ENCODE data around the gene HMGCLL1.
A peak's percentile ranks its signal among the peaks of the same experiment; 100 is the strongest.

HMGCLL1 gene

GRCh38 chr6:55516736-55517135 lies 62.3 kb downstream of the HMGCLL1 start:
- no peak for TF ChIP-seq CTCF (IDR thresholded peaks at IDR 0.05; ENCODE audit: insufficient read depth, low read depth, low read length, missing control alignments)
- no peak overlapping the region for H3K4me3 ChIP-seq (ENCODE audit: low read length)
- no peak for DNase-seq (ENCODE audit: low read depth)

GRCh38 chr6:55512904-55513303 lies 66.1 kb downstream of the HMGCLL1 start:
- H3K4me3 ChIP-seq (ENCODE audit: low read length) = no peak overlapping the region
- DNase-seq (ENCODE audit: low read depth) = no peak
- no peak for TF ChIP-seq CTCF (IDR thresholded peaks at IDR 0.05; ENCODE audit: insufficient read depth, low read depth, low read length, missing control alignments)

DNA sequence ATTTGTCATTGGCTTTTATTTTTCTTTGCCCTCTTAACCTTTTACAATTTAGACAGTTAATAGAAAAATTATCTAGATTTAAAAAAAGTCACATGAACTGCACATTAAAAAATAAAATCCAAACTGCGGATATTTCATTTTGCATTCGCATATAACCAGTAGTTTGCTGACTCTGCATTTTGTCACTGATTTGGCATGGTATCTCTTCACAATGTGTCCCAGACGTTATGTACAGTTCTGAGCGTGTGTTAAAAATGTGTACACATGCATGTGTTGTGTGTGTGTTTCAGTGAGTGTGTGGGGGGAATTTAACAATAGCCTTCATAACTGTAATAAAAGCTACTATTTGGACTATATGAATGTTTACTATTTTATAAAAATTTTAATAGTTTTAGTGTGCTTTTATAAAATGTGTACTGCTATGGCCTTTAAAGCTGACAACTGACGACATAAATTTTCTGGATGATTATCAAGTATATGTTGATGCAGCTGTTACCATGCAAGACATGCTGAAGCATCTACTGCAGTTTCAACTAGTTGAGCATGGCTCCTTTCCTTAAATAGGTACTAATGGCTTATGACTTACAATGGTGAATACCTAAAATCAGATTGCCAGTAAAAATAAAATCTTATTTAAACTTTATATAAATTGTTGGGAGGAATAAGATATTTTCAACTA lies 67.7 kb downstream of the HMGCLL1 start:
- no peak overlapping the region for H3K4me3 ChIP-seq (ENCODE audit: low read length)
- DNase-seq (ENCODE audit: low read depth) = no peak
- no peak for TF ChIP-seq CTCF (IDR thresholded peaks at IDR 0.05; ENCODE audit: insufficient read depth, low read depth, low read length, missing control alignments)

DNA sequence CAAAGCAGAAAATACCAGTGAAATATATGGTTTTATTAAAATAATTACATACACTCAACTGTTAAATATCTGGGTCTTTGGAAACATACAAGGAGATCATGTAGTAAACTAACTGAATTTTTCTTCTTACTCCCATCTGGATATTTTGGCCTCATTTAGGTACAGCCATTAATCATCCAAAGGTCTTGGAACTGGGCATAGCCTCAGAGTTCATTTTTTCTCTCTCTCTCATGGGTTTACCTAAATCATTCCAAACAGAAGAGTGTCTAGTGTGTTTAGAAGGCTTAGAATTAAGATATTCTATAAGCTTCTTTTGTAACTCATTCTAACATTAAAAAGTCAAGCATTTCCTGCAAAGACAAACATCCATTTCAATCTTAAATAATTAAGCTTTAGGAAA lies 79.4 kb downstream of the HMGCLL1 start:
- H3K4me3 ChIP-seq (ENCODE audit: low read length) = no peak overlapping the region

DNA sequence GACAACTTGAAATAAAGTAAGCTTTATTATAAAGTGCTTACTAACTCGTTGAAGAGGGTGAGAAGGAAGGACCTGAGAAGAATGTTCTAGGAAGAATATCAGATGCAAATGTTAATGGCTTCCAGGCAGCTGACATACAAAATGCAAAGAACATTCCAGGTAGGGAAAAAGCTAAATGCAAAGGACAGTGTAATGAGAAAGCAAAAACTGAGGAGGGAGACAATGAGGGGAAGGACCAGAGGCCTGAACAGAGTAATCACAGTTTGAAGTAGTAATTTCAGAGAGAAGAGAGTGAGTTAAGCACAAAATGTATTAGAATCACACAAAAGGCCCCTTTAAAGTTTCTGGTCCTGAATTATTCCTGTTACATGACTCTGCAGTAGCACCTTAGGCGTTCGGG lies 81.3 kb downstream of the HMGCLL1 start:
- DNase-seq (ENCODE audit: low read depth) = no peak
- no peak overlapping the region for H3K4me3 ChIP-seq (ENCODE audit: low read length)
- TF ChIP-seq CTCF (IDR thresholded peaks at IDR 0.05; ENCODE audit: insufficient read depth, low read depth, low read length, missing control alignments) = no peak

More for the DNA sequence above, 79.4 kb downstream of the HMGCLL1 start:
- TF ChIP-seq CTCF (IDR thresholded peaks at IDR 0.05; ENCODE audit: insufficient read depth, low read depth, low read length, missing control alignments) = no peak
- no peak for DNase-seq (ENCODE audit: low read depth)

- TF ChIP-seq CTCF (IDR thresholded peaks at IDR 0.05; ENCODE audit: insufficient read depth, low read depth, low read length, missing control alignments) = no peak
- no peak overlapping the region for H3K4me3 ChIP-seq (ENCODE audit: low read length)
- DNase-seq (ENCODE audit: low read depth) = peak; percentile 9
These were observed 82.8 kb downstream of the HMGCLL1 start for GRCh38 chr6:55496201-55496600.

DNA sequence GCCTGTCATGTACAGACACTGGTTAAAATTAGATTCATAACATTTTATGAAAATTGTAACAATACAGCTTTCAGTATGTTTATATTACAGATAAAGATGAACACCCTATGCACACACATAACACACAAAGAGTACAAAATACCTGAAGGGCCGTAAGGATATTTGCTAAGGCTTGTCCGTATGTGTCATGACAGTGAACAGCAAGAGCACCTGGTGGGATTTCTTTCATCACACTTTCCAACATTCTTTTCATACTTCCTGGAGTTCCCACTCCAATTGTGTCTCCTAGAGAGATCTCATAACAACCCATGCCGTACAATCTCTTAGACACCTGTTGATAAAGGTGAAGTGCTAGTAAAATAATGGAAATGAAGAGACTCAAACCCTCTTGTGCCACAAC lies 83.7 kb downstream of the HMGCLL1 start:
- DNase-seq (ENCODE audit: low read depth) = peak; percentile 81
- no peak for TF ChIP-seq CTCF (IDR thresholded peaks at IDR 0.05; ENCODE audit: insufficient read depth, low read depth, low read length, missing control alignments)
- H3K4me3 ChIP-seq (ENCODE audit: low read length) = no peak overlapping the region

Measured in epithelial cell of esophagus (primary cell).